ENCODE results near the gene NRIP1.

NRIP1 gene

GRCh38 chr21:15009837-15010363 is 54.9 kb downstream of the NRIP1 start:
- no peak for TF ChIP-seq CTCF (IDR thresholded peaks at IDR 0.05; ENCODE audit: low read depth, low read length)
- no peak for DNase-seq
- H3K27me3 ChIP-seq (ENCODE audit: insufficient read depth, low read depth, severe bottlenecking), result no peaks in the 10 kb centered on the region
- H3K27ac ChIP-seq, result no peak overlapping the region
- no peak overlapping the region for H3K4me3 ChIP-seq (ENCODE audit: low read depth, low read length)
- H3K9me3 ChIP-seq (ENCODE audit: severe bottlenecking), result no peaks in the 10 kb centered on the region
- H3K36me3 ChIP-seq, result no peaks in the 10 kb centered on the region

GRCh38 chr21:15007716-15008296 is 57.0 kb downstream of the NRIP1 start:
- no peaks in the 10 kb centered on the region for H3K27me3 ChIP-seq (ENCODE audit: insufficient read depth, low read depth, severe bottlenecking)
- no peaks in the 10 kb centered on the region for H3K36me3 ChIP-seq
- H3K9me3 ChIP-seq (ENCODE audit: severe bottlenecking), result no peaks in the 10 kb centered on the region
- no peak overlapping the region for H3K27ac ChIP-seq
- DNase-seq, result no peak
- H3K4me3 ChIP-seq (ENCODE audit: low read depth, low read length), result no peak overlapping the region
- TF ChIP-seq CTCF (IDR thresholded peaks at IDR 0.05; ENCODE audit: low read depth, low read length), result no peak

DNA sequence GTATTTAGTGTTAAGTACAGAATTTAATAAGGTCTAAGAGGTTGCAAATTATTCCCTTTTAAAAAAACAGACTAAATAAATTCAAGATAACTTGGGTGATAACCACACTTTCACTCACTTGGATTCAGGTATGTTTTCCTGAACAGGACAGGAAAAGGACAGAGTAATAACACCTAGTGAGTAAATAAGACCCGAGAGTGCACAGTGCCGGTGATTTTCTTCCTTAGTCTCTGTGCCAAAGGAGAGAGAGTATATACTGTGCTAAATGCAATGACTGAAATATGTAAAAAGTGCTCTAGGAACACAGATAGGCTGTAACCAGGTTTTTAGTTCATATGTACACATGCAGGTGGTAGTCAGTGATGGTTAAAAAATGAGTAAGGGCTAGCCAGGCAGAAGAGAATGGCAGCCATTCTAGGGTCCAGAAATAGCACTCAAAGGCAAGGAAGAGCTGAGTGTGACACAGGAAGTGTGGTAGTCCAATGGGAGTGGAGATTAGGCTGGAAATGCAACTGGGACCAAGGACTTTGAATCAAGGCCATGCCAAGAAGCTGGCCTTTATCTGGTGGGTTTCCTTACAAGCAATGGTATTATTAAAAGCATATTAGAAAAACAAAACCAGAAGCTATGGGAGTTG is 58.1 kb downstream of the NRIP1 start:
- H3K27me3 ChIP-seq (ENCODE audit: insufficient read depth, low read depth, severe bottlenecking), result no peaks in the 10 kb centered on the region
- H3K9me3 ChIP-seq (ENCODE audit: severe bottlenecking), result no peaks in the 10 kb centered on the region
- no peak overlapping the region for H3K4me3 ChIP-seq (ENCODE audit: low read depth, low read length)
- no peak for DNase-seq
- no peaks in the 10 kb centered on the region for H3K36me3 ChIP-seq
- TF ChIP-seq CTCF (IDR thresholded peaks at IDR 0.05; ENCODE audit: low read depth, low read length), result no peak
- no peak overlapping the region for H3K27ac ChIP-seq

GRCh38 chr21:15005391-15005790 is 59.4 kb downstream of the NRIP1 start:
- Histone ChIP-seq H3K4me3 (ENCODE audit: low read depth, low read length) (0 out of 2 replicates have a peak overlapping the region, but pooled peaks have one; percentile 10), H3K27ac (peak overlapping the region; percentile 44), H3K36me3 (no peaks in the 10 kb centered on the region), H3K27me3 (ENCODE audit: insufficient read depth, low read depth, severe bottlenecking) (no peaks in the 10 kb centered on the region), H3K9me3 (ENCODE audit: severe bottlenecking) (no peaks in the 10 kb centered on the region)
- no peak for TF ChIP-seq CTCF (IDR thresholded peaks at IDR 0.05; ENCODE audit: low read depth, low read length)
- DNase-seq, result peak; percentile 33

- DNase-seq, result no peak
- Histone ChIP-seq H3K27me3 (ENCODE audit: insufficient read depth, low read depth, severe bottlenecking) (no peaks in the 10 kb centered on the region), H3K27ac (peak overlapping the region; percentile 44), H3K9me3 (ENCODE audit: severe bottlenecking) (no peaks in the 10 kb centered on the region), H3K36me3 (no peaks in the 10 kb centered on the region), H3K4me3 (ENCODE audit: low read depth, low read length) (no peak overlapping the region)
- TF ChIP-seq CTCF (IDR thresholded peaks at IDR 0.05; ENCODE audit: low read depth, low read length), result no peak
These were observed 60.0 kb downstream of the NRIP1 start for GRCh38 chr21:15004721-15005370.

Measured in WERI-Rb-1 (cell line).